Gastroesophageal sphincter (tissue), 3 donors: ENCODE data around the gene FAM163B.

Experiments used
- CTCF ChIP-seq, 4 experiments: fragments of 200-600 bp in 2 of 4; fragments of 450-650 bp in 2 of 4; sonication (generic) in 1 of 4; IDR thresholded peaks; one replicate each; pipeline ENCODE4 v1.5.1; 2017 to 2019; ENCODE audit warnings: antibody characterized with exemption in 4 of 4, mild to moderate bottlenecking in 2 of 4, moderate library complexity in 2 of 4
- POLR2A ChIP-seq, 2 donors: fragments of 450-650 bp; IDR thresholded peaks; one replicate each; pipeline ENCODE4 v1.6.1; 2017; ENCODE audit warnings: antibody characterized with exemption in 2 of 2, mild to moderate bottlenecking in 2 of 2, moderate library complexity in 1 of 2

GRCh38 chr9:133584559-133585476, 24.4 kb downstream of the FAM163B start:
- TF ChIP-seq POLR2A (IDR thresholded peaks at IDR 0.05) (no peak), CTCF (IDR thresholded peaks at IDR 0.05) (no peak)
